CD4-positive, alpha-beta T cell treated with Interleukin-6 at 100 ng/mL for 8 hours (primary cell): Measurements from ENCODE around the gene EDAR.

Experiments used
- DNase-seq: peaks from one replicate; pipeline ENCODE4 v3.0.0-alpha.2; 2020; ENCODE audit warnings: mixed read lengths, low spot score

The EDAR gene

GRCh38 chr2:108967757-108968156, 21.3 kb downstream of the EDAR start:
- no peak for DNase-seq

GRCh38 chr2:108965540-108966289, 23.3 kb downstream of the EDAR start:
- peak; percentile 65 for DNase-seq

GRCh38 chr2:108963057-108963456, 26.0 kb downstream of the EDAR start:
- DNase-seq, result no peak

- DNase-seq, result no peak
Observed at GRCh38 chr2:108961796-108962195, 27.2 kb downstream of the EDAR start.

GRCh38 chr2:108960006-108960405, 29.0 kb downstream of the EDAR start:
- DNase-seq, result no peak

- DNase-seq, result no peak
Observed at GRCh38 chr2:108959401-108959800, 29.6 kb downstream of the EDAR start.

GRCh38 chr2:108958632-108959341, 30.2 kb downstream of the EDAR start:
- no peak for DNase-seq

- DNase-seq, result peak; percentile 24
Observed at GRCh38 chr2:108958002-108958401, 31.0 kb downstream of the EDAR start.

- no peak for DNase-seq
Observed at GRCh38 chr2:108956375-108956774, 32.6 kb downstream of the EDAR start.

- DNase-seq, result no peak
Observed at GRCh38 chr2:108950369-108951135, 38.5 kb downstream of the EDAR start.

GRCh38 chr2:108949316-108950239, 39.4 kb downstream of the EDAR start:
- DNase-seq, result no peak

- no peak for DNase-seq
Observed at GRCh38 chr2:108947271-108947907, 41.6 kb downstream of the EDAR start.

GRCh38 chr2:108946442-108946841, 42.6 kb downstream of the EDAR start:
- no peak for DNase-seq

GRCh38 chr2:108945969-108946368, 43.1 kb downstream of the EDAR start:
- no peak for DNase-seq

- no peak for DNase-seq
Observed at GRCh38 chr2:108944601-108945331, 44.3 kb downstream of the EDAR start.

GRCh38 chr2:108943751-108944150, 45.3 kb downstream of the EDAR start:
- DNase-seq, result no peak

- DNase-seq, result no peak
Observed at GRCh38 chr2:108942888-108943287, 46.1 kb downstream of the EDAR start.

- no peak for DNase-seq
Observed at GRCh38 chr2:108942231-108942825, 46.7 kb downstream of the EDAR start.

- no peak for DNase-seq
Observed at GRCh38 chr2:108941767-108942166, 47.3 kb downstream of the EDAR start.

GRCh38 chr2:108941161-108941665, 47.8 kb downstream of the EDAR start:
- DNase-seq, result no peak
